HG02884 (cell line): ENCODE results near the gene TRAPPC3L.
"Not testable (repeated sequence)": the region's sequence is repeated elsewhere in the genome, so short reads cannot be mapped to it uniquely, and the experiment has no call there.

Source experiments
- ATAC-seq: cut with Tn5 transposase; IDR thresholded peaks from one replicate; pipeline ENCODE4 v1.9.1; 2021; ENCODE audit warnings: mild to moderate bottlenecking, moderate library complexity; ENCODE audit not compliant: unreplicated experiment

The TRAPPC3L gene

GRCh38 chr6:116515141-116515540, 30.3 kb downstream of the TRAPPC3L start:
- no peak for ATAC-seq

GRCh38 chr6:116514111-116514510, 31.4 kb downstream of the TRAPPC3L start:
- no peak for ATAC-seq

GRCh38 chr6:116513224-116513875, 32.1 kb downstream of the TRAPPC3L start:
- ATAC-seq: no peak

GRCh38 chr6:116512734-116513133, 32.8 kb downstream of the TRAPPC3L start:
- ATAC-seq: no peak

- ATAC-seq: peak; percentile 85
Observed at GRCh38 chr6:116512111-116512559, 33.3 kb downstream of the TRAPPC3L start.

GRCh38 chr6:116511424-116512110, 33.9 kb downstream of the TRAPPC3L start, which contains the start of gene CALHM5:
CALHM5 (plus strand) TSS chr6:116511639; CDS start chr6:116511697, 58 bp downstream.
- ATAC-seq: no peak

GRCh38 chr6:116508527-116508926, 37.0 kb downstream of the TRAPPC3L start:
- ATAC-seq: no peak

- no peak for ATAC-seq
Observed at GRCh38 chr6:116507324-116507723, 38.2 kb downstream of the TRAPPC3L start.

GRCh38 chr6:116500969-116501433, 44.5 kb downstream of the TRAPPC3L start:
- no peak for ATAC-seq

- ATAC-seq: no peak
Observed at GRCh38 chr6:116497113-116497676, 48.3 kb downstream of the TRAPPC3L start.

GRCh38 chr6:116495161-116495560, 50.3 kb downstream of the TRAPPC3L start:
- ATAC-seq: not testable (repeated sequence)

- ATAC-seq: no peak
Observed at GRCh38 chr6:116492331-116493067, 53.0 kb downstream of the TRAPPC3L start.

GRCh38 chr6:116491610-116492330, 53.7 kb downstream of the TRAPPC3L start:
- no peak for ATAC-seq

- ATAC-seq: no peak
Observed at GRCh38 chr6:116485559-116486184, 59.8 kb downstream of the TRAPPC3L start.

- ATAC-seq: no peak
Observed at GRCh38 chr6:116483616-116484015, 61.9 kb downstream of the TRAPPC3L start.

GRCh38 chr6:116482780-116483179, 62.7 kb downstream of the TRAPPC3L start:
- ATAC-seq: no peak

GRCh38 chr6:116476002-116476678, 69.3 kb downstream of the TRAPPC3L start:
- ATAC-seq: peak; percentile 100

GRCh38 chr6:116475141-116475540, 70.3 kb downstream of the TRAPPC3L start:
- ATAC-seq: no peak

- ATAC-seq: no peak
Observed at GRCh38 chr6:116472706-116473105, 72.8 kb downstream of the TRAPPC3L start.
